Activated CD4-positive, alpha-beta T cell treated with anti-CD3 and anti-CD28 coated beads, Interleukin-2, amount 50 U/mL, for 1 hour (primary cell): ENCODE data around the gene GSTM5.
"Not testable (repeated sequence)": the region's sequence is repeated elsewhere in the genome, so short reads cannot be mapped to it uniquely, and the experiment has no call there.

Experiments
- DNase-seq: peaks from one replicate; pipeline ENCODE4 v3.0.0-alpha.2; 2020

The GSTM5 gene

DNA sequence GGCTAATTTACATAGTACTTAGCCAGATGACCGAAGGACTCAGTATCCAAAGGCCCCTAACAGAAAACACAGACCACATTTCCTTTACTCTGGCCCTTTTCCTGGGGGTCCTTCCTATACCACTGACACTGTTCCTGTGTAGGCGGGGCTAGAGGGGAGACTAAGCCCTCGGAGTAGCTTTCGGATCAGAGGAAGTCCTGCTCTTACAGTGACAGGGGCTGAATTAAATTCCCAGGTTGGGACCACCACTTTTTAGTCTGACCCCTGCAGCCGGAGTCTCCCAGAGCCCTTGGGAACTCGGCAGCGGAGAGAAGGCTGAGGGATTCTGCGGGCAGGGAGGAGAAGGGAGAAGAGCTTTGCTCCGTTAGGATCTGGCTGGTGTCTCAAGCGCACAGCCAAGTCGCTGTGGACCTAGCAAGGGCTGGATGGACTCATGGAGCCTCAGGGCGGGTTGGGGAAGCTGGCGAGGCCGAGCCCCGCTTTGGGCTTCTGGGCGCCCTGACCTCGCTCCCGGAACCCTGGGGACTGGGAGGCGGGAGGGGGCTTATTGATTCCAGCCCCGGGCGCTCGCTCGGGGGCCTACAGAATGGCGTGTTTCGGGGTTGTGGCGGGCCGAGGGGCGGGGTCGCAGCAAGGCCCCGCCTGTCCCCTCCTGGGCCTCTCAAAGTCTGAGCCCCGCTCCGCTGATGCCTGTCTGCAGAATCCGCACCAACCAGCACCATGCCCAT is at the start of gene GSTM5:
Gene GSTM5 (plus strand): TSS at position 659 of the 728 bp plus-strand sequence. CDS start 62 bp downstream, at position 721.
- not testable (repeated sequence) for DNase-seq

DNA sequence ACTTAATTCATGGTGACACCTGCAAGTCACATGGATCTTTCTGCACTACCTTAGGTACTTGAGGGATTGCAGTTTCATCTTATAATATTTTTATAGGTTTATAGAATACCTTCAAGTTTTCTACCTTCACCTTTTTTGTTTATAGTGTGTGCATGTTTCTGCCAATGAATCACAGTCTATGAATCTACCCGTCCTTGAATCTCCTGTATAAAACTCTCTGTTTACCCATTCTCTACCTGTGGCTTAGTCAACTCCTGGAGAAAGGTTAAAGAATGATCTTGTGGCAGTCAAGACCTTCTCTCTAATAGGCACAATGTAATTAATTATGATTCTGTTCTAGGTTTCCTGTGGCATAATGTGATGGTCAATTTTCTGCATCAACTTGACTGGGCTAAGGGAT is 47.4 kb upstream of the GSTM5 start:
- DNase-seq = no peak

DNA sequence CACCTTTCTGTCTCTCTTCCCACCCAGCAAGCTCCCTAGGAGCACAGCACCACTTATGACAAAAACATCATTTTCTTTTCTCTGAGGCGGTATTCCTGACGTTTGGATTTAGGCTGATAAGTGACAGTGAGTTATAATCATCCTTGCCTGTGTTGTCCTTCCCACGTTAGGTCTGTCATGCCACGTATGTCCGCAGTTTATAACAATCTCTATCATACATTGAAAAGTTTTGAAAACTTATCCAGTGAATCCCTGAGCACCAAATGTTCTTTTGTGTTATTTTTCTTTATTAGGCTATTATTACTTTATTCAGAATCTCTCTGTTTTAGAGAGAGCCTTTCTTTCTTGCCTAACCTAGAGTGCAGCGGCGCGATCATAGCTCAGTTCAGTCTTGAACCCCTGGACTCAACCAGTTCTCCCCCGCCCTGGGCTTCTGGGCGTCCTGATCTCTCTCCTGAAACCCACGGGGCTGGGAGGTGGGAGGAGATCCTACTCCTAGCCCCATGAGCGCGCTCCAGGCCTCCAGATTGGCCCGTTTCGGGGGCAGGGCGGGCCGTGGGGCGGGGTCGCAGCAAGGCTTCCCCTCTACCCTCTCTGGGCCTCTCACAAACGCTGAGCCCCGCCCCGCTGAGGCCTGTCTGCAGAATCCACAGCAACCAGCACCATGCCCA is 44.5 kb upstream of the GSTM5 start, which contains the start of gene GSTM2:
Gene GSTM2 (plus strand): TSS at position 606 of the 671 bp plus-strand sequence. CDS start 59 bp downstream, at position 665.
- DNase-seq = peak; percentile 81

DNA sequence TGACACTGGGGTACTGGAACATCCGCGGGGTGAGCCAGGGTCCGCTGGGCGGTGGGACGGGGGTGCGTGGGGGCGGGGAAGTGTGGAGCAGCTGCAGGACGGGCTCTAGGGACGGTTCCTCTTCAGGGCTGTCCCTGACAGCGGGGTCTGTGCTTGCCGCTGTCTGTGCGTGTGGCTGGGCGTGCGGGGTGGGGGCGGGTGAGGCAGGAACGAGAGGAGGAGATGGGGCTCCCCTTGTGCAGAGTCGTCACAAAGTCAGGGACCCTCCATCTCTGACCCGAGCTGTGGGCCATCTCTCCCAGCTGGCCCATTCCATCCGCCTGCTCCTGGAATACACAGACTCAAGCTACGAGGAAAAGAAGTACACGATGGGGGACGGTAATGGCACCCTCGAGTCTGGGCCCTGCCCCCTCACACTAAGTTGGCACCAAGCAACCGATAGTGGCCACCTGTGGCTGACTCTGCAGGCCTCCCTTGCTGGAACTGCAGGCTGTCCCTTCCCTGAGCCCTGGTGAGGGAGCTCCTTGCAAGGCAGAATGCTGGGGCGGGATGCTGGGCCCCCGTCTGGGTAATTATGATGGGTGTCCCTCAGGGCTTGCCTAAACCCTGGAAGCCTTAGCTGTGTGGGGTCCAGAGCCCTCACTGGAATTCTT is 43.8 kb upstream of the GSTM5 start:
- DNase-seq = no peak

DNA sequence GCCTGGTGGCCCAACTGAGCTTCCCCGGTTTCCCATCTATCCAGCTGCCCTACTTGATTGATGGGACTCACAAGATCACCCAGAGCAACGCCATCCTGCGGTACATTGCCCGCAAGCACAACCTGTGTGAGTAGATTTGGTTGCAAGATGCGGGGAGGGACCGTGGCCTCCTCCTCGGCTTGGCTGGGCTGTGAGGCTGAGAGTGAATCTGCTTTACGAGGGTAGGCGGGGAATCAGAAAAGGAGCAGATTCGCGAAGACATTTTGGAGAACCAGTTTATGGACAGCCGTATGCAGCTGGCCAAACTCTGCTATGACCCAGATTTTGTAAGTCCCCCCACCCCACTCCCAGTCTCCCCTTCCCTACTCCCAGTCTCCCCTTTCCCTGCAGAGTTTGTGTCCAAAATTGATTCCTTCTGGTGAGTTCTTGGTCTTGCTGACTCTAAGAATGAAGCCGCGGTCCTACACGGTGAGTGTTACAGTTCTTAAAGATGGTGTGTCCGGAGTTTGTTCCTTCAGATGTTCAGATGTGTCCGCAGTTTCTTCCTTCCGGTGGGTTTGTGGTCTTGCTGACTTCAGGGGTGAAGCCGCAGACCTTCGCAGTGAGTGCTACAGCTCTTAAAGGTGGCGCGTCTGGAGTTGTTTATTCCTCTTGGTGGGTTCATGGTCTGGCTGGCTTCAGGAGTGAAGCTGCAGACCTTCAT is 42.7 kb upstream of the GSTM5 start:
- no peak for DNase-seq

DNA sequence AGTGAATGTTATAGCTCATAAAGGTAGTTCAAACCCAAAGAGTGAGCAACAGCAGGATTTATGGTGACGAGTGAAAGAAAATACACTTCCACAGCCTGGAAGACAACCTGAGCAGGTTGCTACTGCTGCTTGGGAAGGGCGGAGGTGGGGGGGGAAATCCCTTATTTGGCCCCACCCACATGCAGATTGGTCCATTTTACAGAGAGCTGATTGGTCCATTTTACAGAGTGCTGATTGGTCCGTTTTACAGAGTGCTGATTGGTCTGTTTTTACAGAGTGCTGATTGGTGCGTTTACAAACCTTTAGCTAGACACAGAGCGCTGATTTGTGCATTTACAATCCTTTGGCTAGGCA is 42.1 kb upstream of the GSTM5 start:
- not testable (repeated sequence) for DNase-seq

DNA sequence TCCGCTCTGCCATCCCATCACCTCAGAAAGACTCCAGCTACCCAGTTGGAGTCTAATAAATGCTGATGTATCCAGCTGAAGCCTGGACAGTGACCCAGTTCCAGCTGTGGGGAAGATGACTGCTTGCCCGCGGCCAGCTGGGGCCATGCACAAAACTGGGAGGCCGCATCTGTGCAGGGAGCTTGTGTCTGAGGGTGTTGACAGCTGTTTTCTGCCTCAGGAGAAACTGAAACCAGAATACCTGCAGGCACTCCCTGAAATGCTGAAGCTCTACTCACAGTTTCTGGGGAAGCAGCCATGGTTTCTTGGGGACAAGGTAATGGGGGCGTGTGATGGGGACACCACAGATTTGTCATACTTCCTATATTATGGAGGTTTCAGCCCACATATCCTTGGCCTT is 41.0 kb upstream of the GSTM5 start:
- no peak for DNase-seq

DNA sequence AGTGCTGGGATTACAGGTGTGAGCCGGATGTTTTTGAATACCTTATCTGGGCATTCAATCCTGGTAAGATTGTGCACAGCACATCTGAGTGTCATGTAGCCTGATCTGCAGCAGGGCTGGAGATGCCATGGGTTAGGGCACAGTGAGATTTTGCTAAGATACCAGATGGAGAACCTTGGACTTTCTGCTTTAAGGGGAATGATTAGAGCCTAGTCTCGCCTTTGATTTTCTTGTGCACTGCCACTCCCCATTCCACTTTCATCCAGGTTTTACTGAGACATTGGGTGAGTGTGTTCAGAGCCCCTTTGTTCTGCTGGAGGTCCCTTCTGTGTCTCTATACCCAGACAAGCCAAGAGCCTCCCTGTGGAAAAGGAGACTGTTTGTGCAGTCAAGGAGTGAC is 38.2 kb upstream of the GSTM5 start:
- DNase-seq = not testable (repeated sequence)

DNA sequence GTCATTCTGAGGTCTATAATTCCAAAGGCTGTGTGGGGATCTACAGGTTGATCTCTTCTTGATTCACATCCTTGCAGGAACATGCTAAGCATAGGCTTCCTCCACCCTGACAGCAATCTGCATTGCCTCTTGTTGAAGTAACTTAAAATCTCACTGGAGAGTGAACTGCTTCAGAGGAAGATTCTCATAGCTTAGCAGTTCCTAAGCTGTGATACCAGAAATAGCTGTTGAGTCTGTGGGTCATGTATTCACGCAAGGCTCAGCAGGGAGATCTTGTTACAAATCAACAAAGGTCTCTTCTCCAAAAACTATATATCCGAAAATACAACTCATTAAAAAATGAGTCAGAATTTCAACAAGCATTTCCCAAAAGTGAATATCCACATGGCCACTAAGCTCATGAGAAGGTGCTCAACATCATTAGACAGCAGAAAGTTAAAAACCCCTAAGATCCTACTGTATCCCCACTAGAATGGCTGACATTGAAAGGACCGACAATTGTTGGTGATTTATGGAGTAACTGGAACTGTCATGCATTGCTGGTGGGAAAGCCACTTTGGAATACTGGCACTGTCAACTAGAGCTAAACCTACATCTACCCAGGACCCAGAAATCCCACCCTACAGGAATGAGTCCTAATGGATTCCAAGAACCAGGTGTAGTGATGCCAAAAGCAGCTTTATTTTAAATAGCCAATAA is 35.2 kb upstream of the GSTM5 start:
- DNase-seq = not testable (repeated sequence)

DNA sequence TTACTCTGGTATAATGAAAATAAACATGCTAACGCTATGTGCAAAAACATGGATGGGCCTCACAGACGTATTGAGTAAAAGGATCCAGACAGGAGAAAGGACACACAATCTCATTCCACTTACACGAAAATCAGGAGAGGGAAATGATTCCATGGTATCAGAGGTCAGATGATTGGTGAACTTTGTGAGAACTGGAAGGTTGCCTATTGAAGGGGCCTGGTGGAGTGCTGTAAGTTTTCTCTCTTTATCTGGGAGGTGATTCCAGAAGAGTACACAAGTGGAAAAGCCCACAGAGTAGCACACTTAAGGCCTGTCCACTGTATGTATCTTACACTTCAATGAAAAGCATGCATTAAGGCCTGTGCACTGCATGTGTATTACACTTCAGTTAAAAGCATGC is 34.6 kb upstream of the GSTM5 start:
- DNase-seq = no peak

DNA sequence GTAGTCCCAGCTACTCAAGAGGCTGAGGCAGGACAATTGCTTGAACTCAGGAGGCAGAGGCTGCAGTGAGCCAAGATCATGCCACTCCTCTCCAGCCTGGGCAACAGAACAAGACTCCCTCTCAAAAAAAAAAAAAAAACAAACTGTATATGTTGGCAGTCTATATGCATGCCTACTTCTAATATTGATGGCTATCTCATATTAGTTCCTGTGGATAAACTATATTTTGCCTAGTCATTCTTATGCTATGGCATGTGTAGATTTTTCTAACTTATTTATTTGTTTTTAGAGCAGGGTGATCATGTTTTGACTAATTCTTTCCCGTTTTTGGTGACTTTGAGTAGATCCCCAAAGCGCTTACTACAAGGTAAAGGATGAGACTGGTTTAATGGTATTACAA is 33.4 kb upstream of the GSTM5 start:
- not testable (repeated sequence) for DNase-seq

DNA sequence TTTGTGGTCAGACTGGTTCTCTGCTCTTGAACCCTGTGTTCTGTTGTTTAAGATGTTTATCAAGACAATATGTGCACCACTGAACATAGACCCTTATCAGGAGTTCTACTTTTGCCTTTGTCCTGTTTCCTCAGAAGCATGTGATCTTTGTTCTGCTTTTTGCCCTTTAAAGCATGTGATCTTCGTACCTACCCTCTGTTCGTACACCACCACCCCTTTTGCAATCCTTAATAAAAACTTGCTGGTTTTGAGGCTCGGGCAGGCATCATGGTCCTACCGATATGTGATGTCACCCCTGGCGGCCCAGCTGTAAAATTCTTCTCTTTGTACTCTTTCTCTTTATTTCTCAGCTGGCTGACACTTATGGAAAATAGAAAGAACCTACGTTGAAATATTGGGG is 27.3 kb upstream of the GSTM5 start:
- not testable (repeated sequence) for DNase-seq

DNA sequence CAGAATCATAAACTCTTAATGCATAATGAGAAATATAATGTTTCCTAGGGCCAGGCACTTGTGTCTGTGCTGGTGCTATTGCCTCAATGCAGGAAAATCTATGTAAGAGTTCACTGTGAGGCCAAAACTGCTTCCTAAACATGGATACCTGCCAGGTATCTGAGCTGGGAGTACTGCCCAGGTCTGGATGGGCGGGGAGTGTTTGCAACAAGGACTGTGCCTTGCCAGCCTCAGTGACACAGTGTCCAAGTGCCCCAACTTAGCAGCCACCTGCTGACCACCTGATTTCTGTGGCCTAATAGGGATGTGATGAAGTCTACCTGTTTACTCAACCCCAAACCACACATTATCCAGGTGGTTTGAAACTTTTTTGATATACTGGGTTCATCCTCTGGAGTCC is 26.7 kb upstream of the GSTM5 start:
- not testable (repeated sequence) for DNase-seq

DNA sequence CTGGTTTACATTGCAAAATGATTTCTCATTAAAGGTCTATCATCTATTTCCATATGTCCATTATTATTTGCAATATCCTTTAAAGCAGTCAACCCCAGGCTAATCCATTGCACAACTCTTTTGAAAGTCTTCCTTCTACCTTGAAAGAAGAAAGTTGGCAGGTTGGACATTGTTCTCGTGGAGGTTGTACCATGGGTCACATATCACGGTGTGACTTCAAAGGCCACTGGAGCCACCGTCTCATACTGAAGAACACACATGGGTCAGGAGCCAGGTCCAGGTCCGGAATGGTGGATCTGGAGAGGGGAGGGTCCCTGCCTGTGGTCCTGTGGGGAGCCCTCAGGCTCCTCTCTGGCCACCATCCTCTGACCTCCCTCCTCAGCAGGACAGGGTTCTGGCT is 26.2 kb upstream of the GSTM5 start:
- DNase-seq = not testable (repeated sequence)

DNA sequence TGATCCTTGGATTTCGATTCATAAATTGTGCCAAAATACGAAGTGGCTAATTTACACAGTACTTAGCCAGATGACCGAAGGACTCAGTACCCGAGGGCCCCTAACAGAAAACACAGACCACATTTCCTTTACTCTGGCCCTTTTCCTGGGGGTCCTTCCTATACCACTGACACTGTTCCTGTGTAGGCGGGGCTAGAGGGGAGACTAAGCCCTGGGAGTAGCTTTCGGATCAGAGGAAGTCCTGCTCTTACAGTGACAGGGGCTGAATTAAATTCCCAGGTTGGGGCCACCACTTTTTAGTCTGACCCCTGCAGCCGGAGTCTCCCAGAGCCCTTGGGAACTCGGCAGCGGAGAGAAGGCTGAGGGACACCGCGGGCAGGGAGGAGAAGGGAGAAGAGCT is 24.9 kb upstream of the GSTM5 start:
- not testable (repeated sequence) for DNase-seq

DNA sequence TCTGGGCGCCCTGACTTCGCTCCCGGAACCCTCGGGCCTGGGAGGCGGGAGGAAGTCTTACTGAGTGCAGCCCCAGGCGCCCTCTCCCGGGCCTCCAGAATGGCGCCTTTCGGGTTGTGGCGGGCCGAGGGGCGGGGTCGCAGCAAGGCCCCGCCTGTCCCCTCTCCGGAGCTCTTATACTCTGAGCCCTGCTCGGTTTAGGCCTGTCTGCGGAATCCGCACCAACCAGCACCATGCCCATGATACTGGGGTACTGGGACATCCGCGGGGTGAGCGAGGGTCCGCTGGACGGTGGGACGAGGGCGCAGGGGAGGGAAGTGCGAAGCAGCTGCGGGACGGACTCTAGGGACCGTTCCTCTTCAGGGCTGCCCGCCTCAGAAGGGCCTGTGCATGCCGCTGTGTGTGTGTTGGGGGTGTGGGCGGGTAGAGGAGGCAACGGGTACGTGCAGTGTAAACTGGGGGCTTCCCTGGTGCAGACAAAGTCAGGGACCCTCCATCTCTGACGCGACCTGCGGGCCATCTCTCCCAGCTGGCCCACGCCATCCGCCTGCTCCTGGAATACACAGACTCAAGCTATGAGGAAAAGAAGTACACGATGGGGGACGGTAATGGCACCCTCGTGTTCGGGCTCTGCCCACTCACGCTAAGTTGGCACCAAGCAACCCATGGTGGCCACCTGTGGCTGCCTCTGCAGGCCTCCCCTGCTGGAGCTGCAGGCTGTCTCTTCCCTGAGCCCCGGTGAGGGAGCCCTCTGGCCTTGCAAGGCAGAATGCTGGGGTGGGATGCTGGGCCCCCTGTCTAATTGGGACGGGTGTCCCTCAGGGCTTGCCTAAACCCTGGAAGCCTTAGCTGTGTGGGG is 24.2 kb upstream of the GSTM5 start, which contains the start of gene GSTM1:
Gene GSTM1 (plus strand): TSS at position 177 of the 859 bp plus-strand sequence. CDS start 57 bp downstream, at position 234.
- peak; percentile 70 for DNase-seq

DNA sequence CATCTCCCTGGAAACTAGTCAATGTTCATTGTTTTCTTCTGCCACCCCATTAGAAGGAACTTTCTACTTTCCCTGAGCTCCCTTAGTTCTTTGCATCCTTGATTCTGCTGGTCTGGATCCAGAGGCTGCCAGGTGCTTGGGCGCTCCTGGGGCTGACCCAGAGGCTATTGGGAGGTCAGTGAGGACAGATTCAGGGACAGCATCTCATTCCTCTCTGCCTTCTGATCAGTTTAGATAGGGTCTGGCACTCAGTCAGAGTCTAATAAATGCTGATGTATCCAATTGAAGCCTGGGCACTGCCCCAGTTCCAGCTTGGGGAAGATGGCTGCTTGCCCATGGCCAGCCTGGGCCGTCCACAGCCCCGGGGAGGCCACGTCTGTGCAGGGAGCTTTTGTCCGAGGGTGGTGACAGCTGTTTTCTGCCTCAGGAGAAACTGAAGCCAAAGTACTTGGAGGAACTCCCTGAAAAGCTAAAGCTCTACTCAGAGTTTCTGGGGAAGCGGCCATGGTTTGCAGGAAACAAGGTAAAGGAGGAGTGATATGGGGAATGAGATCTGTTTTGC is 22.1 kb upstream of the GSTM5 start:
- DNase-seq = no peak

DNA sequence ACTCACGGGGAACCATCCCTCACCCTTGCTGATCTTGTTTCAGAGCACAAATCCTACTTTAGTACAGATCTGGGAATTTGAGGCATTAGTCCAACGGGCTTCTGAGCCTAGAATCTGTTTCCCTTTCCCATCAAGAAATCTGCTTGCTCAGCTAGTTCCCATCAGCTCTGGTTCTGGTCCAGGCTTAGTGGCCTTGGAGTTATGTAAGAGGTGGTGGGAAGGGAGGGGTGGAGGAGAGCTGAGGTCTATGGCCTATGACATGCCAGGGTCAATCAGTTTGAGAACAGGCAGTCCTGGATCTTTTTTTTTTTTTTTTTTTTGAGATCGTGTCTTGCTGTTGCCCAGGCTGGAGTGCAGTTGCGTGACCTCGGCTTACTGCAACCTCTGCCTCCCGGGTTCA is 20.3 kb upstream of the GSTM5 start:
- no peak for DNase-seq

DNA sequence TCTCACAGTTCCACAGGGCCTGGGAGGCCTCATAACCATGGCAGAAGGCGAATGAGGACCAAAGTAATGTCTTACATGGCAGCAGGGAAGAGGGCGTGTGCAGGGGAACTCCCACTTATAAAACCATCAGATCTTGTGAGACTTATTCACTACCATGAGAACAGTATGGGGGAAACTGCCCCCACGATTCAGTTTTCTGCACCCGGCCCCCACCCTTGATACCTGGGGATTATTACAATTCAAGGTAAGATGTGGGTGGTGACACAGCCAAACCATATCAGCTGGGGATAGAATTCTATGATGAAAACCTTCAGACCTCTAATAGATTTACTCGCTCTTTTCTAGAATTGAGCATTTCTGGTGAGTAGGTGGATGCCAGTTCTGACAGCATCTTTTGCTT is 17.7 kb upstream of the GSTM5 start:
- not testable (repeated sequence) for DNase-seq

DNA sequence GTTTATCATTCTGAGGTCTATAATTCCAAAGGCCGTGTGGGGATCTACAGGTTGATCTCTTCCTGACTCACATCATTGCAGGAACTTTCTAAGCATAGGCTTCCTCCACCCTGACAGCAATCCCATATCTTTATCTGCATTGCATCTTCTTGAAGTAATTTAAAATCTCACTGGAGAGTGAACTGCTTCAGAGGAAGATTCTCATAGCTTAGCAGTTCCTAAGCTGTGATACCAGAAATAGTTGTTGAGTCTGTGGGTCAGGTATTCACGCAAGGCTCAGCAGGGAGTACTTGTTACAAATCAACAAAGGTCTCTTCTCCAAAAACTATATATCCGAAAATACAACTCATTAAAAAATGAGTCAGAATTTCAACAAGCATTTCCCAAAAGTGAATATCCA is 16.9 kb upstream of the GSTM5 start:
- DNase-seq = not testable (repeated sequence)

DNA sequence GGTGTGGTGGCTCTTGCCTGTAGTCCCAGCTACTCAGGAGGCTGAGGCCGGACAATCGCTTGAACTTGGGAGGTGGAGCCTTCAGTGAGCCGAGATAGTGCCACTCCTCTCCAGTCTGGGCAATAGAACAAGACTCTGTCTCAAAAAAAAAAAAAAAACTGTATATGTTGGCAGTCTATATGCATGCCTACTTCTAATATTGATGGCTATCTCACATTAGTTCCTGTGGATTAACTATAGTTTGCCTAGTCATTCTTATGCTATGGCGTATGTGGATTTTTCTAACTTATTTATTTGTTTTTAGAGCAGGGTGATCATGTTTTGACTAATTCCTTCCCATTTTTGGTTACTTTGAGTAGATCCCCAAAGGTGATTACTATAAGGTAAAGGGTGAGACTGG is 15.0 kb upstream of the GSTM5 start:
- no peak for DNase-seq
